Endothelial cell of umbilical vein (primary cell): ENCODE data around the gene TRAPPC3L. TPM values are rescaled to one million over a fixed set of nuclear protein-coding genes. Genes with fewer than 3 reads are reported as not detected.
"Not testable (repeated sequence)": the region's sequence is repeated elsewhere in the genome, so short reads cannot be mapped to it uniquely, and the experiment has no call there.

Experiments
- BruUV-seq: library from RNA; stranded (reverse); fragments of 400-500 nt; replicated peaks from 2 replicates; lab custom pipeline; 2021; lab: Mats Ljungman, UMichigan
- CTCF ChIA-PET: fragments of 300-600, 350-600 bp; sonication (Branson Sonifier 250); formaldehyde crosslinking; loops from one replicate; lab custom pipeline; 2021; ENCODE audit warnings: antibody characterized with exemption, inconsistent platforms; lab: Charles Lee
- POLR2A ChIA-PET: fragments of 300-600, 350-600 bp; sonication (Branson Sonifier 250); formaldehyde crosslinking; loops from one replicate; lab custom pipeline; 2021; ENCODE audit warnings: antibody characterized with exemption, inconsistent platforms; lab: Charles Lee
- DNase-seq: peaks from one replicate; pipeline ENCODE4 v3.0.0-alpha.2; 2011; ENCODE audit warnings: low read depth, low spot score
- FAIRE-seq: peaks from 2 replicates; lab custom pipeline; 2011; peaks lifted over from hg19 to GRCh38; lab: Jason Lieb, UNC
- H2AFZ ChIP-seq: 2 replicates; pipeline ENCODE4 v1.6.0; 2012; ENCODE audit warnings: low read depth, low read length, control low read depth, inconsistent platforms
- H3K27ac ChIP-seq: 2 replicates; pipeline ENCODE4 v1.5.1; 2011; ENCODE audit warnings: low read depth, mild to moderate bottlenecking, control low read depth, low read length, moderate library complexity; ENCODE audit not compliant: insufficient read depth
- H3K27me3 ChIP-seq, 2 experiments: 2 replicates each; pipeline versions ENCODE4 v1.6.0 to v1.6.1; 2011; ENCODE audit warnings: low read length in 2 of 2, mixed read lengths in 1 of 2; ENCODE audit not compliant: control insufficient read depth in 2 of 2, insufficient read depth in 2 of 2
- H3K36me3 ChIP-seq, 2 experiments: 2 replicates in 1 of 2; 3 replicates in 1 of 2; pipeline ENCODE4 v1.5.1; 2011; ENCODE audit warnings: low read length in 2 of 2, mild to moderate bottlenecking in 1 of 2, moderate library complexity in 1 of 2; ENCODE audit not compliant: control insufficient read depth in 2 of 2, insufficient read depth in 2 of 2; ENCODE audit errors: extremely low read depth in 1 of 2
- H3K4me1 ChIP-seq: 3 replicates; pipeline ENCODE4 v1.5.1; 2011; ENCODE audit warnings: mild to moderate bottlenecking, low read length; ENCODE audit not compliant: control insufficient read depth, insufficient read depth; ENCODE audit errors: extremely low read depth
- H3K4me2 ChIP-seq: 2 replicates; pipeline ENCODE4 v1.6.1; 2011; ENCODE audit warnings: low read length, control low read depth, mixed read lengths; ENCODE audit not compliant: insufficient read depth
- H3K4me3 ChIP-seq, 3 experiments: fragments of 200-600 bp in 1 of 3; sonication (generic), shearing (Covaris generic) in 1 of 3; replicated peaks in 1 of 3; 2 replicates each; pipeline ENCODE4 v1.5.1; 2011 to 2016; ENCODE audit warnings: control low read depth in 3 of 3, low read length in 3 of 3, mild to moderate bottlenecking in 2 of 3, inconsistent platforms in 1 of 3, low read depth in 1 of 3, moderate library complexity in 1 of 3; ENCODE audit not compliant: insufficient read depth in 1 of 3
- H3K79me2 ChIP-seq: 2 replicates; pipeline ENCODE4 v1.6.0; 2012; ENCODE audit warnings: low read length, inconsistent platforms; ENCODE audit not compliant: control insufficient read depth, insufficient read depth
- H3K9ac ChIP-seq: replicated peaks from 2 replicates; pipeline ENCODE3; 2011; ENCODE audit warnings: low read length, control low read depth; ENCODE audit not compliant: insufficient read depth; ENCODE audit errors: extremely low read depth
- H3K9me1 ChIP-seq: replicated peaks from 3 replicates; pipeline ENCODE4 v1.6.0; 2011; ENCODE audit warnings: mild to moderate bottlenecking, low read length; ENCODE audit not compliant: control insufficient read depth, insufficient read depth; ENCODE audit errors: extremely low read depth
- H3K9me3 ChIP-seq: replicated peaks from 2 replicates; pipeline ENCODE4 v1.5.1; 2012; ENCODE audit warnings: low read length, inconsistent platforms; ENCODE audit not compliant: control insufficient read depth, insufficient read depth
- H4K20me1 ChIP-seq: replicated peaks from 2 replicates; pipeline ENCODE3; 2011; ENCODE audit warnings: mild to moderate bottlenecking, low read length; ENCODE audit not compliant: control insufficient read depth, insufficient read depth; ENCODE audit errors: extremely low read depth
- CTCF ChIP-seq, 2 donors: IDR thresholded peaks; 1 replicate in 1 of 2; 2 replicates in 1 of 2; pipeline ENCODE4 v1.5.1; 2011; ENCODE audit warnings: low read length in 2 of 2, mild to moderate bottlenecking in 2 of 2, moderate library complexity in 2 of 2, control low read depth in 1 of 2, inconsistent platforms in 1 of 2, low read depth in 1 of 2; ENCODE audit not compliant: insufficient read depth in 1 of 2; ENCODE audit errors: extremely low read depth in 1 of 2
- dilution Hi-C: fragments of 300-500 bp; cut with MboI; formaldehyde crosslinking; loops from one replicate; pipeline ENCODE4 v1.15.0; 2019; ENCODE audit warnings: low sequenced_read_pairs; ENCODE audit not compliant: extremely low pct_ligation_motif_present
- intact Hi-C: fragments of 100-400 bp; cut with micrococcal nuclease; formaldehyde crosslinking; loops from one replicate; pipeline ENCODE4 v1.10.0; 2022
- polyA plus RNA-seq, 4 experiments: library from polyadenylated mRNA; depleted of rRNA in 3 of 4; stranded (reverse) in 3 of 4; unstranded in 1 of 4; fragments of >200 nt; gene quantifications; 2 replicates each; pipeline versions ENCODE4 v1.2.1 to v1.2.3, GENCODE V29; 2011 to 2012; ENCODE audit warnings: missing spikeins in 1 of 4
- total RNA-seq: library from RNA; stranded (reverse); gene quantifications from 2 replicates; pipeline ENCODE4 v1.2.3, GENCODE V29; 2021

The TRAPPC3L gene
- total and polyA plus RNA-seq, 2 donors (not counting 3 experiments of a cell fraction or from before 2014, with no cell fraction given): 0.38 TPM; not detected in 1

DNA sequence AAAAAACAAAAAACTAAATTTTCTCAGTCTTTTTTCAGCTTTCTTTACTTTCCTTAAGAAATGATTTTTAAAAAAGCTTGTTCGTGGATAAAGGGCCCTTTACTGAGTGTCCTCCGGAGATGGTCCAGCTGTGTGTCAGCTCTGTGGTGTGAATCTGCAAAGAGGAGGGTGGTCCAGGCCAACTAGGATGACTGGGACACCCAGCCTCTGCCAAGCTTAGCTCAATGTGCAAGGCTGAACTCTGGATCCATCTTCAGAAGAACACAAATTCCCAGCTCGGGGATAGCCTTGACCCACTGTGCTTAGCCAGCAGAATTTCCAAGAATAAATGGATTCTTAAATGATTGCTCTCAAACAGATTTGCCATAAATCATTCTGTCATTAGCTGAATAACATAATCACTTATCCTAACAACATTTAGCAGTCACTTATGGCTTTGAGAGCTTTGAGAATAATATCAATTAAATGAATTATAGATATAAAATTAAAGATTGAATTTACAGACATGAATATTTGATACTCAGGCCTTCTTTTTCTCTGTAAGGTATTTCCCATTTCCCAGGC lies 48.3 kb downstream of the TRAPPC3L start:
- ChIA-PET POLR2A (no interaction called here), CTCF (interaction anchor here (1.0 to 3.2 kb wide), 7 partner anchors 15 to 228 kb away, joined by 3 to 29 read pairs (median 4); partner anchors contain the start of gene CALHM5)
- BruUV-seq: no TSS peak

DNA sequence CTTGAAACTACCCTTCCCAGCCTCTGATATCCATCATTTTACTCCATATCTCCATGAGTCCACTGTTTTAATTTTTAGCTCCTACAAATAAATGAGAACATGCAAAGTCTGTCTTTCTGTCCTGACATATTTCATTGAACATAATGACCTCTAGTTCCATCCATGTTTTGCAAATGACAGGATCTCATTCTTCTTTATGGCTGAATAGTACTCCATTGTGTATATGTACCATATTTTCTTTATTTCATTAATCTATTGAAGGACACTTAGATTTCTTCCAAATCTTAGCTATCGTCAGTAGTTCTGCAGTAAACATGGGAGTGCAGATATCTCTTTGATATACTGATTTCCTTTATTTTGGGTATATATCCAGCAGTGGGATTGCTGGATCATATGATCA lies 50.3 kb downstream of the TRAPPC3L start:
- intact Hi-C loops, BruUV-seq, CTCF ChIA-PET, H3K9ac ChIP-seq, H3K27me3 ChIP-seq, H3K4me1 ChIP-seq, POLR2A ChIA-PET, H2AFZ ChIP-seq, dilution Hi-C loops, H3K27ac ChIP-seq, H3K9me1 ChIP-seq, H3K4me2 ChIP-seq, H3K36me3 ChIP-seq, H3K4me3 ChIP-seq, H4K20me1 ChIP-seq, FAIRE-seq, DNase-seq, H3K9me3 ChIP-seq, H3K79me2 ChIP-seq: not testable (repeated sequence)

More for the DNA sequence above, 48.3 kb downstream of the TRAPPC3L start:
- DNase-seq (no peak), FAIRE-seq (no peak)
- Histone ChIP-seq H3K27ac (no peak overlapping the region), H3K9me3 (no peaks in the 10 kb centered on the region), H3K79me2 (no peaks in the 10 kb centered on the region), H2AFZ (no peak overlapping the region), H3K4me3 (no peak overlapping the region), H3K9me1 (no peaks in the 10 kb centered on the region), H3K4me2 (no peak overlapping the region), H3K36me3 (no peaks in the 10 kb centered on the region), H3K4me1 (no peaks in the 10 kb centered on the region), H3K9ac (no peak overlapping the region), H3K27me3 (peaks cover 0 to 2% of the 10 kb centered on the region in 2 experiments), H4K20me1 (no peaks in the 10 kb centered on the region)
- TF ChIP-seq CTCF (IDR thresholded peaks at IDR 0.05; ENCODE audit: extremely low read depth in 1 of 2, insufficient read depth in 1 of 2, low read depth in 1 of 2, low read length in 2 of 2): no peak
- intact Hi-C loops: no loop called here
- dilution Hi-C loops: no loop called here
